Mucosa of descending colon (tissue), 3 donors: ENCODE data around the gene ANTKMT. TPM values are rescaled to one million over a fixed set of nuclear protein-coding genes. Genes with fewer than 3 reads are reported as not detected.
"Not testable (repeated sequence)": the region's sequence is repeated elsewhere in the genome, so short reads cannot be mapped to it uniquely, and the experiment has no call there.

Source experiments
- ATAC-seq: fragments of 200-7000 bp; cut with Tn5 transposase; one replicate; pipeline ENCODE4 v1.9.1; 2020; ENCODE audit warnings: mild to moderate bottlenecking, moderate library complexity
- DNase-seq, 3 donors: peaks; one replicate each; pipeline ENCODE4 v3.0.0-alpha.2; 2020
- H3K36me3 ChIP-seq: fragments of 200-600 bp; one replicate; pipeline ENCODE4 v1.8.0; 2021; ENCODE audit warnings: low read depth, mild to moderate bottlenecking
- H3K4me1 ChIP-seq: fragments of 200-600 bp; one replicate; pipeline ENCODE4 v1.8.0; 2021; ENCODE audit warnings: low read depth, mild to moderate bottlenecking
- H3K4me3 ChIP-seq: fragments of 200-600 bp; one replicate; pipeline ENCODE4 v1.8.0; 2021; ENCODE audit warnings: mild to moderate bottlenecking
- H3K9me3 ChIP-seq: fragments of 200-600 bp; one replicate; pipeline ENCODE4 v1.8.0; 2021; ENCODE audit warnings: mild to moderate bottlenecking
- intact Hi-C, 2 donors: fragments of 100-400 bp; cut with DNase I in 1 of 2; cut with micrococcal nuclease in 1 of 2; formaldehyde crosslinking; loops; one replicate each; pipeline versions ENCODE4 v1.11.0 to v1.11.1; 2022; cut with DNase I, micrococcal nuclease
- total RNA-seq, 3 donors: library from RNA; stranded (reverse); fragmentation: NEBNext Ultra II Directional in 2 of 3; extraction: Animal tissue kit (Norgen Biotek cat#: 25700) in 2 of 3; gene quantifications; one replicate each; pipeline versions ENCODE4 v1.2.1 to v1.2.4, GENCODE V29; 2021 to 2023
- TF ChIP-seq, protein P1 (sequence below): fragments of 200-600 bp; IDR thresholded peaks from one replicate; pipeline ENCODE4 v1.8.0; 2022; ENCODE audit warnings: antibody characterized with exemption, mild to moderate bottlenecking
- donor health status: DM: no; HTN: no; CAD: no; lungs with moderate emphysema.
- donor health status: DM: no; HTN: no; CAD: no.
- donor health status: DM: no; HTN: yes; CAD: no.

Gene ANTKMT
- total RNA-seq, 3 donors from 2014 or later: 36.2 to 39.9 (median 39.8) TPM

DNA sequence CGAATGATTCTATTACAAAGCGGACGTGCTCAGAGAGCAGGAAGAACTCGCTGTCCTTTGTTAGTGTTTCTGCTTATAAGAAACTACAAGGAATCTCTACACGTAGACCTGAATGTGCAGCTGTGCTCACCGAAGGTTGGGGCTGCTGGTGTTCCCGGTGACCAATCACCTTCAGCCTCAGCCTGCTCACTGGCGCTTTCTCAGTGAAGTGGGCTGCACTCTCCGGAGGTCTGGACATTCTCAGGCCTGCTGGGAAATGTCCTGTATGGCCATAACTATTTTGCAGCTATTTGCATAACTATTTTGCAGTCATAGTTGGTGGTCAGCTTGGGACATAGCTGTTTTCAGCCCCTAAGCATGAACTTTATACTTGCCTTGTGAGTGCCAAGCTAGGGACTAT, 29.5 kb downstream of the ANTKMT start:
- no peak overlapping the region for H3K4me3 ChIP-seq
- intact Hi-C loops: no loop called here
- no peak for DNase-seq

GRCh38 chr16:751152-752006, 30.4 kb downstream of the ANTKMT start:
- DNase-seq (peak in 1 of 3 donors; percentile 43), ATAC-seq (no peak)
- H3K4me1 ChIP-seq: no peaks in the 10 kb centered on the region
- no peak overlapping the region for H3K4me3 ChIP-seq
- H3K36me3 ChIP-seq: no peaks in the 10 kb centered on the region
- H3K9me3 ChIP-seq: no peaks in the 10 kb centered on the region
- intact Hi-C loops: no loop called here
- TF ChIP-seq, protein P1, sequence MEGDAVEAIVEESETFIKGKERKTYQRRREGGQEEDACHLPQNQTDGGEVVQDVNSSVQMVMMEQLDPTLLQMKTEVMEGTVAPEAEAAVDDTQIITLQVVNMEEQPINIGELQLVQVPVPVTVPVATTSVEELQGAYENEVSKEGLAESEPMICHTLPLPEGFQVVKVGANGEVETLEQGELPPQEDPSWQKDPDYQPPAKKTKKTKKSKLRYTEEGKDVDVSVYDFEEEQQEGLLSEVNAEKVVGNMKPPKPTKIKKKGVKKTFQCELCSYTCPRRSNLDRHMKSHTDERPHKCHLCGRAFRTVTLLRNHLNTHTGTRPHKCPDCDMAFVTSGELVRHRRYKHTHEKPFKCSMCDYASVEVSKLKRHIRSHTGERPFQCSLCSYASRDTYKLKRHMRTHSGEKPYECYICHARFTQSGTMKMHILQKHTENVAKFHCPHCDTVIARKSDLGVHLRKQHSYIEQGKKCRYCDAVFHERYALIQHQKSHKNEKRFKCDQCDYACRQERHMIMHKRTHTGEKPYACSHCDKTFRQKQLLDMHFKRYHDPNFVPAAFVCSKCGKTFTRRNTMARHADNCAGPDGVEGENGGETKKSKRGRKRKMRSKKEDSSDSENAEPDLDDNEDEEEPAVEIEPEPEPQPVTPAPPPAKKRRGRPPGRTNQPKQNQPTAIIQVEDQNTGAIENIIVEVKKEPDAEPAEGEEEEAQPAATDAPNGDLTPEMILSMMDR: no peak

More for the DNA sequence above, 29.5 kb downstream of the ANTKMT start:
- H3K36me3 ChIP-seq: no peaks in the 10 kb centered on the region
- TF ChIP-seq, protein P1: no peak
- ATAC-seq: no peak
- H3K9me3 ChIP-seq: no peaks in the 10 kb centered on the region
- H3K4me1 ChIP-seq: no peaks in the 10 kb centered on the region

DNA sequence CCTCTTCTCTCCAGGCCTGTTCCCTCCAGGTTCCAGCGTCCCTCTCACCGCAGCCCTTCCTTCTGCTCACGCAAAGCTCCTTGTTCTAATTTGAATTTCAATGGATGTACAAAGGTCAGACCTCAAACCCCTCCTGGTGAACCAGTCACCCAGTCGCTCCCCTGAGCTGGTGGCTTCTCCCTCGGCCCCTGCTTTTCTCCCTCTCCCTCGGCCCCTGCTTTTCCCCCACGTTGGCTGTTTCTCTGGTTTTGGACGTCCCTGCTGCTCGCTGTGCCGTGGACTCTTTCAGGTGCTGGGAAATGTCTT, 31.0 kb downstream of the ANTKMT start:
- H3K36me3 ChIP-seq: no peaks in the 10 kb centered on the region
- TF ChIP-seq, protein P1: no peak
- intact Hi-C loops: no loop called here
- no peak for ATAC-seq
- no peaks in the 10 kb centered on the region for H3K9me3 ChIP-seq
- no peak for DNase-seq
- no peak overlapping the region for H3K4me3 ChIP-seq
- no peaks in the 10 kb centered on the region for H3K4me1 ChIP-seq

DNA sequence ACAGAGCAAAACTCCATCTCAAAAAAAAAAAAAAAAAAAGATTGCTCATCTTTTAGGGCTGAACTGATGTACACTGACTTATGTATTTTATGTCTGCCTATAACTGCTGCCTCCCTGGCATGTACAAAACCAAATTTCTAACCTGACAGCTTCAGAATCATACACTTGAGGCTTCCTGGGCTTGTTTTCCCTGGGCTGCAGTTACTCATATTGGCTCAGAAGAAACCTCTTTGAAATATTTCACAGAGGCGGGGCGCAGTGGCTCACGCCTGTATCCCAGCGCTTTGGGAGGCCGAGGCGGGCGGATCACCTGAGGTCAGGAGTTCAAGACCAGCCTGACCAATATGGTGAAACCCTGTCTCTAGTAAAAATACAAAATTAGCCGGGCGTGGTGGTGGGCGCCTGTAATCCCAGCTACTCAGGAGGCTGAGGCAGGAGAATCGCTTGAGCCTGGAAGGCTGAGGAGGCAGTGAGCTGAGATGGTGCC, 33.2 kb downstream of the ANTKMT start:
- intact Hi-C loops: not testable (repeated sequence)

DNA sequence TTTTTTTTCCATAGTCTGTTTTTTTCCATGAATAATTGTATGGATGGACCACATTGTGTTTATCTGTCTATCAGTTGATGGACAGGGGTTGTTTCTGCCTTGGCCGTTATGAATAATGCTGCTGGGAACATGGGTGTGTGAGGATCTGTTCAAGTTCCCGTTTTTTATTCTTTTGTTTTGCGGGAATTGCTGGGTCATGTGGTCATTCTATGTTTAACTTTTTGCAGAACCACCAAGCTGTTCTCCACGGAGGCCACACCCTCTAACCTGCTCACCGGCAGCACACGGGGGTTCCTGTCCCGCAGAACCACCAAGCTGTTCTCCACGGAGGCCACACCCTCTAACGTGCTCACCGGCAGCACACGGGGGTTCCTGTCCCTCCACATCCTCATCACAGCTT, 33.7 kb downstream of the ANTKMT start:
- H3K4me1 ChIP-seq: no peaks in the 10 kb centered on the region
- no peaks in the 10 kb centered on the region for H3K9me3 ChIP-seq
- DNase-seq (no peak), ATAC-seq (peak; percentile 21)
- H3K36me3 ChIP-seq: no peaks in the 10 kb centered on the region
- intact Hi-C loops: no loop called here
- H3K4me3 ChIP-seq: no peak overlapping the region
- TF ChIP-seq, protein P1: no peak

More for the DNA sequence above, 33.2 kb downstream of the ANTKMT start:
- DNase-seq, H3K36me3 ChIP-seq, H3K4me1 ChIP-seq, H3K4me3 ChIP-seq, ATAC-seq, H3K9me3 ChIP-seq: not testable (repeated sequence)

- DNase-seq (no peak), ATAC-seq (no peak)
- TF ChIP-seq, protein P1: no peak
- Histone ChIP-seq H3K9me3 (no peaks in the 10 kb centered on the region), H3K4me1 (no peaks in the 10 kb centered on the region), H3K4me3 (no peak overlapping the region), H3K36me3 (no peaks in the 10 kb centered on the region)
- intact Hi-C loops: no loop called here
Observed at GRCh38 chr16:756428-756827, 35.5 kb downstream of the ANTKMT start.
